ENCODE results near the gene AATK. TPM values are rescaled to one million over a fixed set of nuclear protein-coding genes. Genes with fewer than 3 reads are reported as not detected.

Gene AATK
- total and polyA plus RNA-seq, 2 of the 13 experiments (the other 11 are each of a cell fraction or from before 2014, with no cell fraction given), result 2.9 to 8.4 TPM

DNA sequence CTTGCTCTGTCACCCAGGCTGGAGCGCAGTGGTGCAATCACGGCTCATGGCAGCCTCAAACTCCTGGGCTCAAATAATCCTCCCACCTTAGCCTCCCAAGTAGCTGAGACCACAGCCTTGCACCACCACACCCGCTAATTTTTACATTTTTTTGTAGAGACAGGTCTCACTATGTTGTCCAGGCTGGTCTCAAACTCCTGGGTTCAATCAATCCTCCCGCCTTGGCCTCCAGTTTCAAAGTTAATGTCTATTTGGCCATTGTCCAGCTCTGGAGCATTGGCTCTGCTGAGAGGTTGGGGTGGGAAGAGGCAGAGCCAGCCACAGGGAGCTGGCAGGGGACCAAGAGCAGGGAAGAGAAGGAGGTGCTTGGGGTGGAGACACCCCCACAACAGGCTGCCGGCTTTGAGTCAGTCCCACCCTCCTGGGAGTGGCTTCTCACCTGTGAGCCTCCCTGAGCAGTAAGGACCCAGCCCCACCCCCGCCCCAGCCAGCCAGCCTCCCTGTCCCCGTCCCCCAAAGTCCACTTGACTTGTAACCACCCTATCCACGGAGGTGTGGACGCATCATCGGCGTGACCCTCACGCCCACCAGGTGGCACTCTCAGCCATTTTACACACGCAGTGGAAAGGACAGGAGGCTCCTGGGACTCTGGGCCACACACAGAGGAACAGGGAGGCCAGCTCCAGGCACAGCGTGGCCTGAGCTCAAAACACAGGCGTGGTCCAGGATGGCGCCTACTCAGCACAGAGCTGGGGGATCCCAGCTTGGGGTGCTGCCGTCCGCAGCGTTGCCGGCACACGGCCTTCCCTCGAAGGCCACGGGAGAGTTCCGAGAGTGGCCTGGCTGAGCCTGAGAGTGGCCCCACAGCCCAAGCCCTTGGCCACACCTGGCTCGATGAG, 23.5 kb downstream of the AATK start (continued):
- TF ChIP-seq ZNF841 (CRISPR knock-in tag; IDR thresholded peaks at IDR 0.05; ENCODE audit: borderline replicate concordance) (no peak), ZNF83 (CRISPR knock-in tag; IDR thresholded peaks at IDR 0.05; ENCODE audit: borderline replicate concordance) (no peak; the same call in 1 of the 2 replicates), CAMTA2 (CRISPR knock-in tag; IDR thresholded peaks at IDR 0.05; ENCODE audit: borderline replicate concordance) (peak; percentile 84; the same call in 1 of the 2 replicates), XBP1 (CRISPR knock-in tag; IDR thresholded peaks at IDR 0.05) (no peak), HIC2 (CRISPR knock-in tag; IDR thresholded peaks at IDR 0.05; ENCODE audit: low read depth) (peak; percentile 52; the same call in 1 of the 2 replicates), ZNF468 (CRISPR knock-in tag; IDR thresholded peaks at IDR 0.05) (no peak)
- TF ChIP-seq, protein P1, sequence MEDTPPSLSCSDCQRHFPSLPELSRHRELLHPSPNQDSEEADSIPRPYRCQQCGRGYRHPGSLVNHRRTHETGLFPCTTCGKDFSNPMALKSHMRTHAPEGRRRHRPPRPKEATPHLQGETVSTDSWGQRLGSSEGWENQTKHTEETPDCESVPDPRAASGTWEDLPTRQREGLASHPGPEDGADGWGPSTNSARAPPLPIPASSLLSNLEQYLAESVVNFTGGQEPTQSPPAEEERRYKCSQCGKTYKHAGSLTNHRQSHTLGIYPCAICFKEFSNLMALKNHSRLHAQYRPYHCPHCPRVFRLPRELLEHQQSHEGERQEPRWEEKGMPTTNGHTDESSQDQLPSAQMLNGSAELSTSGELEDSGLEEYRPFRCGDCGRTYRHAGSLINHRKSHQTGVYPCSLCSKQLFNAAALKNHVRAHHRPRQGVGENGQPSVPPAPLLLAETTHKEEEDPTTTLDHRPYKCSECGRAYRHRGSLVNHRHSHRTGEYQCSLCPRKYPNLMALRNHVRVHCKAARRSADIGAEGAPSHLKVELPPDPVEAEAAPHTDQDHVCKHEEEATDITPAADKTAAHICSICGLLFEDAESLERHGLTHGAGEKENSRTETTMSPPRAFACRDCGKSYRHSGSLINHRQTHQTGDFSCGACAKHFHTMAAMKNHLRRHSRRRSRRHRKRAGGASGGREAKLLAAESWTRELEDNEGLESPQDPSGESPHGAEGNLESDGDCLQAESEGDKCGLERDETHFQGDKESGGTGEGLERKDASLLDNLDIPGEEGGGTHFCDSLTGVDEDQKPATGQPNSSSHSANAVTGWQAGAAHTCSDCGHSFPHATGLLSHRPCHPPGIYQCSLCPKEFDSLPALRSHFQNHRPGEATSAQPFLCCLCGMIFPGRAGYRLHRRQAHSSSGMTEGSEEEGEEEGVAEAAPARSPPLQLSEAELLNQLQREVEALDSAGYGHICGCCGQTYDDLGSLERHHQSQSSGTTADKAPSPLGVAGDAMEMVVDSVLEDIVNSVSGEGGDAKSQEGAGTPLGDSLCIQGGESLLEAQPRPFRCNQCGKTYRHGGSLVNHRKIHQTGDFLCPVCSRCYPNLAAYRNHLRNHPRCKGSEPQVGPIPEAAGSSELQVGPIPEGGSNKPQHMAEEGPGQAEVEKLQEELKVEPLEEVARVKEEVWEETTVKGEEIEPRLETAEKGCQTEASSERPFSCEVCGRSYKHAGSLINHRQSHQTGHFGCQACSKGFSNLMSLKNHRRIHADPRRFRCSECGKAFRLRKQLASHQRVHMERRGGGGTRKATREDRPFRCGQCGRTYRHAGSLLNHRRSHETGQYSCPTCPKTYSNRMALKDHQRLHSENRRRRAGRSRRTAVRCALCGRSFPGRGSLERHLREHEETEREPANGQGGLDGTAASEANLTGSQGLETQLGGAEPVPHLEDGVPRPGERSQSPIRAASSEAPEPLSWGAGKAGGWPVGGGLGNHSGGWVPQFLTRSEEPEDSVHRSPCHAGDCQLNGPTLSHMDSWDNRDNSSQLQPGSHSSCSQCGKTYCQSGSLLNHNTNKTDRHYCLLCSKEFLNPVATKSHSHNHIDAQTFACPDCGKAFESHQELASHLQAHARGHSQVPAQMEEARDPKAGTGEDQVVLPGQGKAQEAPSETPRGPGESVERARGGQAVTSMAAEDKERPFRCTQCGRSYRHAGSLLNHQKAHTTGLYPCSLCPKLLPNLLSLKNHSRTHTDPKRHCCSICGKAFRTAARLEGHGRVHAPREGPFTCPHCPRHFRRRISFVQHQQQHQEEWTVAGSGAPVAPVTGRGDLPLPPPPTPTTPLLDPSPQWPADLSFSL (CRISPR knock-in tag; IDR thresholded peaks at IDR 0.05), result 0 out of 2 replicates have a peak, but pooled peaks have one; percentile 52
- TF ChIP-seq, protein P2, sequence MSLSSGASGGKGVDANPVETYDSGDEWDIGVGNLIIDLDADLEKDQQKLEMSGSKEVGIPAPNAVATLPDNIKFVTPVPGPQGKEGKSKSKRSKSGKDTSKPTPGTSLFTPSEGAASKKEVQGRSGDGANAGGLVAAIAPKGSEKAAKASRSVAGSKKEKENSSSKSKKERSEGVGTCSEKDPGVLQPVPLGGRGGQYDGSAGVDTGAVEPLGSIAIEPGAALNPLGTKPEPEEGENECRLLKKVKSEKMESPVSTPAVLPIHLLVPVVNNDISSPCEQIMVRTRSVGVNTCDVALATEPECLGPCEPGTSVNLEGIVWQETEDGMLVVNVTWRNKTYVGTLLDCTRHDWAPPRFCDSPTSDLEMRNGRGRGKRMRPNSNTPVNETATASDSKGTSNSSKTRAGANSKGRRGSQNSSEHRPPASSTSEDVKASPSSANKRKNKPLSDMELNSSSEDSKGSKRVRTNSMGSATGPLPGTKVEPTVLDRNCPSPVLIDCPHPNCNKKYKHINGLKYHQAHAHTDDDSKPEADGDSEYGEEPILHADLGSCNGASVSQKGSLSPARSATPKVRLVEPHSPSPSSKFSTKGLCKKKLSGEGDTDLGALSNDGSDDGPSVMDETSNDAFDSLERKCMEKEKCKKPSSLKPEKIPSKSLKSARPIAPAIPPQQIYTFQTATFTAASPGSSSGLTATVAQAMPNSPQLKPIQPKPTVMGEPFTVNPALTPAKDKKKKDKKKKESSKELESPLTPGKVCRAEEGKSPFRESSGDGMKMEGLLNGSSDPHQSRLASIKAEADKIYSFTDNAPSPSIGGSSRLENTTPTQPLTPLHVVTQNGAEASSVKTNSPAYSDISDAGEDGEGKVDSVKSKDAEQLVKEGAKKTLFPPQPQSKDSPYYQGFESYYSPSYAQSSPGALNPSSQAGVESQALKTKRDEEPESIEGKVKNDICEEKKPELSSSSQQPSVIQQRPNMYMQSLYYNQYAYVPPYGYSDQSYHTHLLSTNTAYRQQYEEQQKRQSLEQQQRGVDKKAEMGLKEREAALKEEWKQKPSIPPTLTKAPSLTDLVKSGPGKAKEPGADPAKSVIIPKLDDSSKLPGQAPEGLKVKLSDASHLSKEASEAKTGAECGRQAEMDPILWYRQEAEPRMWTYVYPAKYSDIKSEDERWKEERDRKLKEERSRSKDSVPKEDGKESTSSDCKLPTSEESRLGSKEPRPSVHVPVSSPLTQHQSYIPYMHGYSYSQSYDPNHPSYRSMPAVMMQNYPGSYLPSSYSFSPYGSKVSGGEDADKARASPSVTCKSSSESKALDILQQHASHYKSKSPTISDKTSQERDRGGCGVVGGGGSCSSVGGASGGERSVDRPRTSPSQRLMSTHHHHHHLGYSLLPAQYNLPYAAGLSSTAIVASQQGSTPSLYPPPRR (CRISPR knock-in tag; IDR thresholded peaks at IDR 0.05; ENCODE audit: borderline replicate concordance), result no peak

All from HepG2 (cell line).